IMR-90 (cell line): ENCODE results near the gene SNX33. TPM values are rescaled to one million over a fixed set of nuclear protein-coding genes. Genes with fewer than 3 reads are reported as not detected.
A peak's percentile ranks its signal among the peaks of the same experiment; 100 is the strongest.

ENCODE experiments used
- ATAC-seq: fragments of 200-7000 bp; cut with Tn5 transposase; 2 replicates; pipeline ENCODE4 v1.9.1; 2020; ENCODE audit warnings: low read depth, mild to moderate bottlenecking, moderate library complexity
- BruUV-seq: library from RNA; stranded (reverse); fragments of 400-500 nt; replicated peaks from 2 replicates; lab custom pipeline; 2021; lab: Mats Ljungman, UMichigan
- CTCF ChIA-PET: fragments of 300-600 bp; formaldehyde crosslinking; extraction: SDS; loops from one replicate; lab custom pipeline; 2021; ENCODE audit warnings: antibody characterized with exemption; lab: Yijun Ruan, JAX
- POLR2A ChIA-PET: fragments of 300-600 bp; sonication (Branson Sonifier 250); formaldehyde crosslinking; loops from one replicate; lab custom pipeline; 2022; ENCODE audit warnings: antibody characterized with exemption; ENCODE audit not compliant: unreplicated experiment; lab: Charles Lee
- DNase-seq: peaks from one replicate; pipeline ENCODE4 v3.0.0; 2013
- H2AFZ ChIP-seq: replicated peaks from 2 replicates; pipeline ENCODE3; 2013; ENCODE audit warnings: low read length, mild to moderate bottlenecking; ENCODE audit not compliant: poor library complexity
- H2AK5ac ChIP-seq: 2 replicates; pipeline ENCODE4 v1.6.1; 2013; ENCODE audit warnings: low read depth, low read length, inconsistent platforms
- H2AK9ac ChIP-seq: replicated peaks from 2 replicates; pipeline ENCODE3; 2013; ENCODE audit warnings: mild to moderate bottlenecking, low read depth, low read length, moderate library complexity; ENCODE audit not compliant: poor library complexity
- H2BK120ac ChIP-seq: 2 replicates; pipeline ENCODE4 v1.6.1; 2013; ENCODE audit warnings: low read depth, low read length, inconsistent platforms
- H2BK15ac ChIP-seq: 3 replicates; pipeline ENCODE4 v1.6.1; 2013; ENCODE audit warnings: low read depth, low read length, inconsistent platforms
- H2BK20ac ChIP-seq: 2 replicates; pipeline ENCODE4 v1.6.1; 2013; ENCODE audit warnings: low read depth, mild to moderate bottlenecking, inconsistent platforms, low read length, moderate library complexity
- H2BK5ac ChIP-seq: 2 replicates; pipeline ENCODE4 v1.6.1; 2013; ENCODE audit warnings: mild to moderate bottlenecking, low read depth, low read length, inconsistent platforms; ENCODE audit not compliant: poor library complexity, severe bottlenecking
- H3K14ac ChIP-seq: replicated peaks from 2 replicates; pipeline ENCODE4 v1.6.1; 2013; ENCODE audit warnings: low read depth, low read length, inconsistent platforms
- H3K18ac ChIP-seq: 2 replicates; pipeline ENCODE4 v1.6.1; 2013; ENCODE audit warnings: low read depth, low read length, control low read depth
- H3K23ac ChIP-seq: 2 replicates; pipeline ENCODE4 v1.6.1; 2013; ENCODE audit warnings: low read depth, low read length, inconsistent platforms
- H3K27ac ChIP-seq: 2 replicates; pipeline ENCODE4 v1.5.1; 2013; ENCODE audit warnings: mild to moderate bottlenecking, control low read depth, low read length; ENCODE audit not compliant: insufficient read depth
- H3K27me3 ChIP-seq: 2 replicates; pipeline ENCODE4 v1.6.1; 2013; ENCODE audit warnings: low read length; ENCODE audit not compliant: control insufficient read depth, insufficient read depth
- H3K36me3 ChIP-seq: 2 replicates; pipeline ENCODE4 v1.6.1; 2013; ENCODE audit warnings: low read length, mixed read lengths; ENCODE audit not compliant: control insufficient read depth, insufficient read depth
- H3K4ac ChIP-seq: 2 replicates; pipeline ENCODE4 v1.6.1; 2013; ENCODE audit warnings: low read depth, low read length, inconsistent platforms
- H3K4me1 ChIP-seq: 2 replicates; pipeline ENCODE4 v1.6.1; 2013; ENCODE audit warnings: low read length, mixed read lengths; ENCODE audit not compliant: control insufficient read depth, insufficient read depth
- H3K4me2 ChIP-seq: 2 replicates; pipeline ENCODE4 v1.6.1; 2013; ENCODE audit warnings: low read depth, mild to moderate bottlenecking, control low read depth, low read length, moderate library complexity
- H3K4me3 ChIP-seq: 2 replicates; pipeline ENCODE4 v1.5.1; 2013; ENCODE audit warnings: low read depth, mild to moderate bottlenecking, control low read depth, low read length, moderate library complexity; ENCODE audit not compliant: insufficient read depth
- H3K56ac ChIP-seq: 2 replicates; pipeline ENCODE4 v1.6.1; 2013; ENCODE audit warnings: low read length, inconsistent platforms; ENCODE audit not compliant: insufficient read depth; ENCODE audit errors: extremely low read depth
- H3K79me1 ChIP-seq, 2 experiments: 2 replicates each; pipeline ENCODE4 v1.6.1; 2013; ENCODE audit warnings: low read length in 2 of 2, inconsistent platforms in 1 of 2, low read depth in 1 of 2
- H3K9ac ChIP-seq: 2 replicates; pipeline ENCODE4 v1.6.1; 2013; ENCODE audit warnings: low read depth, low read length, control low read depth
- H3K9me1 ChIP-seq: 2 replicates; pipeline ENCODE4 v1.6.1; 2013; ENCODE audit warnings: low read length, inconsistent platforms; ENCODE audit not compliant: insufficient read depth
- H3K9me3 ChIP-seq: 2 replicates; pipeline ENCODE4 v1.6.1; 2013; ENCODE audit warnings: low read length; ENCODE audit not compliant: control insufficient read depth, insufficient read depth
- H4K20me1 ChIP-seq: 2 replicates; pipeline ENCODE4 v1.6.1; 2013; ENCODE audit warnings: low read length, inconsistent platforms; ENCODE audit not compliant: insufficient read depth
- H4K5ac ChIP-seq: 2 replicates; pipeline ENCODE4 v1.6.1; 2013; ENCODE audit warnings: mild to moderate bottlenecking, low read depth, low read length, control low read depth
- H4K8ac ChIP-seq, 2 experiments: 2 replicates each; pipeline ENCODE4 v1.6.1; 2013; ENCODE audit warnings: low read depth in 2 of 2, low read length in 2 of 2, control low read depth in 1 of 2, inconsistent platforms in 1 of 2
- H4K91ac ChIP-seq: 2 replicates; pipeline ENCODE4 v1.6.1; 2013; ENCODE audit warnings: low read depth, low read length, inconsistent platforms; ENCODE audit not compliant: insufficient read depth
- BHLHE40 ChIP-seq: fragments of 150-350 bp; IDR thresholded peaks from 2 replicates; pipeline ENCODE4 v1.6.1; 2016; ENCODE audit warnings: mild to moderate bottlenecking, low read depth, low read length
- MXI1 ChIP-seq: IDR thresholded peaks from 2 replicates; pipeline ENCODE4 v1.6.1; 2012; ENCODE audit warnings: low read depth, mild to moderate bottlenecking, low read length, moderate library complexity, borderline replicate concordance
- RAD21 ChIP-seq: IDR thresholded peaks from 2 replicates; pipeline ENCODE4 v1.6.1; 2012; ENCODE audit warnings: low read length, improper control_type of control experiment
- SMC3 ChIP-seq: fragments of 150-350 bp; IDR thresholded peaks from 2 replicates; pipeline ENCODE4 v1.6.1; 2016; ENCODE audit warnings: low read depth, mild to moderate bottlenecking, antibody characterized with exemption, low read length, moderate library complexity
- whole genome bisulfite sequencing, 2 experiments: methylation state at CpG; one replicate each; pipeline versions ENCODE4 v1.1.5 to v1.1.7; 2013; ENCODE audit warnings: missing lambda C conversion rate in 2 of 2; ENCODE audit not compliant: insufficient read length in 1 of 2; ENCODE audit errors: extremely low coverage in 2 of 2; 5-methylcytosine and 5-hydroxymethylcytosine counted together
- dilution Hi-C: fragments of 300-500 bp; cut with HindIII; formaldehyde crosslinking; loops from one replicate; pipeline ENCODE4 v1.14.3; 2018; ENCODE audit warnings: low sequenced_read_pairs; ENCODE audit not compliant: unreplicated experiment
- in situ Hi-C: fragments of 300-500 bp; cut with MboI; formaldehyde crosslinking; loops from 3 replicates; pipeline ENCODE4 v1.14.3; 2019; ENCODE audit warnings: low sequenced_read_pairs, inconsistent platforms, mixed read lengths
- intact Hi-C: fragments of 100-400 bp; cut with micrococcal nuclease; formaldehyde crosslinking; loops from 2 replicates; pipeline ENCODE4 v1.10.0; 2022
- polyA plus RNA-seq, 3 experiments: library from polyadenylated mRNA; depleted of rRNA; stranded (reverse); fragments of >200 nt; gene quantifications; 2 replicates each; pipeline ENCODE4 v1.2.3, GENCODE V29; 2012; ENCODE audit warnings: low replicate concordance in 1 of 3
- total RNA-seq: library from RNA; depleted of rRNA; stranded (reverse); fragments of >200 nt; gene quantifications from 2 replicates; pipeline ENCODE4 v1.2.3, GENCODE V29; 2012

SNX33 gene
- total and polyA plus RNA-seq, 2 of the 4 experiments (the other 2 are of a cell fraction), result 12.7 to 14.6 TPM

DNA sequence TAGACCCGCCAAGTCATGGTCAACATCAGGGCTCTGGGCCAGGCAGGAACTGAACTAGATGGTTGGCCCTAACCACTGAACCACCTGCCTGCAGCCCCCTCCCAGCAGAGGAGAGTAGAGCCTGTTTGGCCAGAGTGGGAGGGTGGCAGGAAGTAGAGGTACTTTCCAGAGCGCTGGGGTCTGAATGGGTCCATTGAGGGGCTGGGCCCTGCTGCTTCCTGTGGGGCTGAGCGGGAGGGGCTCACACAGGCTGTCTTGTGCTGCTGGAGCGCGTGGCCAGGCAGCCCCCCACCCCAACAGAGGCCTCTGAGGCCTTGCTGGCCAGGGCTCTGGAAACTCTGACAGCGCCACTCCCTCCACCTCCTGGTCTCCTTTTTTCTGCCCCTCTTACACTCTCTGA is 47.5 kb downstream of the SNX33 start:
- H2BK5ac ChIP-seq, result peak overlapping the region; percentile 68
- dilution Hi-C loops, result no loop called here

More for the DNA sequence above, 47.5 kb downstream of the SNX33 start:
- intact Hi-C loops (loop anchor here (2.0 kb wide), 2 partner anchors 38 to 108 kb away; no protein-coding TSS in a partner anchor), in situ Hi-C loops (no loop called here)
- Histone ChIP-seq H3K9me1 (peaks cover 6% of the 10 kb centered on the region), H3K27me3 (no peaks in the 10 kb centered on the region), H2BK120ac (peak overlapping the region; percentile 66), H3K27ac (no peak overlapping the region), H3K18ac (no peak overlapping the region), H3K56ac (0 out of 2 replicates have a peak overlapping the region, but pooled peaks have one; percentile 3), H2AK5ac (peak overlapping the region; percentile 95), H2BK20ac (peak overlapping the region; percentile 12; the same call in 1 of the 2 replicates), H4K20me1 (peaks cover 8% of the 10 kb centered on the region; the same call in 1 of the 2 replicates), H3K4me2 (no peak overlapping the region), H3K9ac (no peak overlapping the region), H4K5ac (0 out of 2 replicates have a peak overlapping the region, but pooled peaks have one; percentile 7), H3K4ac (peak overlapping the region; percentile 42), H3K14ac (peak overlapping the region; percentile 37; the same call in 1 of the 2 replicates), H3K9me3 (no peaks in the 10 kb centered on the region), H4K8ac (peak overlapping the region in 1 of 2 experiments; percentile 56; a peak in 1 of 4 replicates), H2AFZ (no peak overlapping the region), H3K23ac (no peak overlapping the region), H3K36me3 (peaks cover 2% of the 10 kb centered on the region; the same call in 1 of the 2 replicates), H3K79me1 (peaks cover 11 to 63% of the 10 kb centered on the region in 2 experiments), H2AK9ac (peak overlapping the region; percentile 84), H3K4me1 (peaks cover 30% of the 10 kb centered on the region), H4K91ac (peak overlapping the region; percentile 26), H3K4me3 (no peak overlapping the region), H2BK15ac (peak overlapping the region; percentile 59; the same call in 2 of the 3 replicates)
- no CpG with 5 or more reads among the region's 6 CpGs for WGBS, 2 experiments
- no TSS peak for BruUV-seq
- ATAC-seq (no peak), DNase-seq (no peak)
- ChIA-PET CTCF (interaction anchor here (1.4 kb wide), 1 partner anchor 102 kb away, joined by 4 read pairs; no protein-coding TSS in a partner anchor), POLR2A (no interaction called here)
- TF ChIP-seq RAD21, result no peak
- TF ChIP-seq BHLHE40, result no peak
- no peak for TF ChIP-seq SMC3
- no peak for TF ChIP-seq MXI1
